ENCODE results near the gene ABCB1.

ABCB1 gene

DNA sequence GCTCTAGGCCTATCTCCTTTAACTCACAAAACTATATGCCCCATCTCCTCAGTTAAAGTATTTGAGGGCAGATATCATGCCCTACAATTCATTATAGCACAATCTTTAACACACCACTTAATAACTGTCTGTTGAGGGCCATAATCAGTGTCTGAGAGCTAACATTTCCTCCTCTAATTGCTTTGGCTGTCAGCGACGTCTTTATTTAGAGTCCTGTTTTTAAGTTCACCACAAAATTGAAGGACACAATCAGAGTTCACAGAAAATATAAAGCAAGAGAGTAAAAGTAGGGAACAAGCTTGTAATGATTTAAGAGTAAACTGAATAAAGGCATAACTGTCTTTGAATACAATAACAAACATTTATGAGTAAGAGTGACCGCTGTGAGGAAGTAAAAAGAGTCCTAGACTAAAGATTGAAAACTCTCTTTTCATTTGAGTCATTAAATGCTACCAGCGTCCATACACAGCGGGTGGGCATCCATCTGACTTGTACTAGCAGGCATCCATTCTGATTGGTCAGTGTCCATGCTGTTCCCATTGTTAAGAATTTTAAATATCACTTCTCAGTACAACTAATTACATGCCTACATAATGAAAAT, 86.8 kb downstream of the ABCB1 start:
- DNase-seq (ENCODE audit: low read depth, low spot score) = no peak

DNA sequence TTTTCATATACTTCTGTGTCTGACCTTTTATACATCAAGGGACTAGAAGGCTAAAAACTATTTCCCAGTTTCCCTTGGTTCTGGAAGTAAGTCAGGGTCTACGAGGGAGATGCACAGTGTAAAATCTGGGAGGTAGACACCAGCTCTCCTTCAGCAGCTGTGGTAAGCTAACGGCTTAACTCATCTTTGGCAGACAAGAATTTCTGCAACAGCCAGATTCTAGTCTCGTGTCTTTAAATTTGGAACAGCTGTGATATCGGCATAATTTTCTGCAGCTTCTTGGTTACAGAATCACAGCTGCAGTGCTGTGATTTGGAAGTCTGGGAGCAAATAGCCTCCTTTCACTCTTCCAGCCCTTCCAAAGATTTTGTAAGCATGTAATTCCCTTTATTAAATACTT, 87.8 kb downstream of the ABCB1 start:
- DNase-seq (ENCODE audit: low read depth, low spot score) = no peak

GRCh38 chr7:87511510-87511909, 89.2 kb downstream of the ABCB1 start:
- no peak for DNase-seq (ENCODE audit: low read depth, low spot score)

DNA sequence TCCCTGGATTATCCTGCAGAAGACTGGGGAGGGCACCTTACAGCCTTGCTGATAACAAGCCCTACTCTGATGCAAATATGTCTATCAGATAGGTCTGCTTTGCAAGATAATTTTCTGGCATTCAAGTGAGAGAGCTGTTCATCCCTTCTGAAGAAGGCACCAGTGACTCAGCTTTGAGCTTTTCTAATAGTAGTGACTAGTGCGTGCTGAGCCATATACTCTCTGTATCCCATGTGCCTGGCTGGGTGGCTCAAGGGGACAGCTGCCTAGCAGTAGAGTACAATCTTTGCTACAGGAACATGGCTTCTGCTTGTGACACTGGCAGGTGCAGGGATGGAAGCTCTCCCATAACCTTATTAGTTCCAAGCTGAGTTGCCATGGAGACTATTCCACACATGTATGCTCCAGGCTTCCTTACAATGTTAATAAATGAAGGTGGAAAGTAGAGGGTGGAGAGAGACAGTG, 90.2 kb downstream of the ABCB1 start:
- DNase-seq (ENCODE audit: low read depth, low spot score) = no peak

DNA sequence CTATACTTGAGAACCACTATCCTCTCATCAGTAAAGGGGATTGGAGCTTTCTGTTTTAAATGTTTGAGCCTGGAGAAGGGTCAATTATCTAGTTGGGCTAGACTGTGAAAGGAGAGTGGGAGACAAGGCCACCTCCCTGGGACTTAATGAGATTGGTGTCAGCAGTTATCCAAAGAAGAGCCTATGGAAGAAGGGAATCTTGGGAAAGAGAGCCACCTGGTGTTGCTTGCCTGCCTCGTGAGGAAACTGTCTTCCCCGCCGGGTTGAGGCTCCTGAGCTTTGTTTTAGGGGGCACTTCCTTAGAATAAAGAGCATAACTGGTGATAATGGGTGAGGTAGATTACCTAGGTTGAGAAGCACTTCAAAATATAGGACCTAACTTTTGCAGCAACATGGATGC, 93.2 kb downstream of the ABCB1 start:
- no peak for DNase-seq (ENCODE audit: low read depth, low spot score)

- no peak for DNase-seq (ENCODE audit: low read depth, low spot score)
Measured at GRCh38 chr7:87506246-87507180, 94.2 kb downstream of the ABCB1 start.

DNA sequence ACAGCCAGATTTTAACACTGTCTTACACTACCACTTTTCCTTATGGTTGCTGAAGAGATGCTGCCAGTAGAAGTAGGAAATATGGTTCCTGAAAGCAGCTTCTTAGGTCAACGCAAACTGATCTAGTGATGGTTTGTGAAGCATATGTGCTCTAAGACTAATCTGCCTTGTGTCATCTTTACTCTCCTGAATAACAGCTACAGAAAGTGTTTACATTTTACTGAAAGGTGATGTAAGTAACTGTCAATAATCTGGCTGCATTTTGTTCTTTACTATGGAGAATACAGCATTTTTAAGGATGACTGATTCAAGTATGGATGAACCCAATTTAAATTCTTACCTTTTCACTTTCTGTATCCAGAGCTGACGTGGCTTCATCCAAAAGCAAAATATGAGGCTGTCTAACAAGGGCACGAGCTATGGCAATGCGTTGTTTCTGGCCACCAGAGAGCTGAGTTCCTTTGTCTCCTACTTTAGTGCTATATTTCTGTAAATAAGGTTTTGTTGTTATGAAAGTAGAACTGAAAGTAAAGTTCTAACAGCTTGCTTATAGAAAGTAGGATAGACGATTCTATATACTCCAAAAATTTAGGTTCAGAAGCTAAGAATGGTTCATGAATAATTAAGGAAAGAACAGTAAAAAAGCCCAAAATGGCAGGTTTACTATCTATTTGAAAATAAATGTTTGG, 95.0 kb downstream of the ABCB1 start:
- no peak for DNase-seq (ENCODE audit: low read depth, low spot score)

GRCh38 chr7:87505122-87505521, 95.6 kb downstream of the ABCB1 start:
- no peak for DNase-seq (ENCODE audit: low read depth, low spot score)

GRCh38 chr7:87499494-87499893, 101.2 kb downstream of the ABCB1 start:
- DNase-seq (ENCODE audit: low read depth, low spot score) = no peak

DNA sequence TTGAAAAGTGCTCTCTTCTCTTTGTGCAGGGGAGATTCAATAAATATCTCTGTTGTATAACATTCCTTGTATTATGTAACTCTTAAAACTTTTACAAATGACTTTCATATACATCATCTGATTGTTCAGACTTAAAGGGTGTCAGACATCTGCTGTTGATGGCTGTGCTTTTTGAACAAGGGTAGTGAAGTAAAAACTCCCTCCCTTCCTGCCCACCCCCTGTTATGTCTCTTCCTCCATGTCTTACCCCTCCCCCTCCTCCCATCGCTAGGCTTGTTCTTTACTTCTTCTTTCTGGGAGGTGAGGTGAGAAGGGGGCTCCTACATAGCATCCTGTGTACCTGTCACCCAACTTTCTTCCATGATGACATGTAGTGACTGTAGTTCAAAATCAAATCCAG, 101.8 kb downstream of the ABCB1 start:
- no peak for DNase-seq (ENCODE audit: low read depth, low spot score)

DNA sequence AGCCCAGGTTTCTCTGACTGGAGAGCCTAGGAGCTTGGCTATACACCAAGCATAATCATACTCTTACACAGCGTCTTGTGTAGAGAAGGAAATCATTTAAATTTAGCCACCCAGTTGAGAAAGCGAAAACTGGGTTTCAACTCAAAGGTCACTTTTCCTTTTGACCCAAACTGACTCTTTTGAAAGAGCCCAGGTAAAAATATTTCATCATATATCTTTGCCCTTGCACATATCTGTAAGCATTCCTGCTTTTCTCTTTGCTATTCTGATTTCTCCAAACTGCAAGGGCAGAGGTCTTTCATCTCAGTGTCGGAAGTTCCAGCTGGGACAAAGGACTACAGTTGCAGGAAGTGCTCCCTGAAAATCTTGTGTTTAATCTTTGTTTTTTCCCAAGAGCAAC, 103.2 kb downstream of the ABCB1 start:
- DNase-seq (ENCODE audit: low read depth, low spot score) = no peak

DNA sequence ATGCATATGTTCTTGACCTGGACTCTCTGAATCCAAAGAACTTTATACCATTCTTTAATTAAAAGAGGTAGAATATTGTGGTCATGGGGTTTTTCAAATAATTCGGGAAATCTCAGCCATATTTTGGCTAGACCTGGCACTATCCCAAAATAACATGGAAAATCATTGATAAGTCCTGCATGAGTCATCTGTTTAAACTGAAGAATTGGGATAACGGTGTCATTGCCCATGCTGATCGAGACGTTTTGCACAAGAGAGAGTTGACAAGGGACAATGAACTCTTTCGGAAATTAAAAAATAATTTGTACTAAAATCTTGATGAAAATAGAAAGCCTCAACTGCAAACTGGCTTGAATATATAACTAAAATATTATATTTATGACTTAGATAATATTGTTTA, 105.3 kb downstream of the ABCB1 start:
- no peak for DNase-seq (ENCODE audit: low read depth, low spot score)

DNA sequence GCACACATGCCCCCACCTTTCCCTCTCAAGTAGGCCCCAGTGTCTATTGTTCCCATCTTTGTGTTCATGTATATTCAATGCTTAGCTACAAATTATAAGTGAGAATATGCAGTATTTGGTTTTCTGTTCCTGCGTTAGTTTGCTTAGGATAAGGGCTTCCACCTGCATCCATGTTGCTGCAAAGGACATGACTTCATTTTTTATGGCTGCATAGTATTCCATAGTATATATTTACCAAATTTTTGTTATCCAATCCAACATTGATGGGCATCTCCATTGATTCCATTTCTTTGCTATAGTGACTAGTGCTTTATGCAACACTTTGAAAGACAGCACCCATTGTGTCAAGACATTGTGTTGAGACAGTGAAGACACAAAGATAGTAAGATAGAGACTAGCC, 106.2 kb downstream of the ABCB1 start:
- no peak for DNase-seq (ENCODE audit: low read depth, low spot score)

- no peak for DNase-seq (ENCODE audit: low read depth, low spot score)
Measured at GRCh38 chr7:87483131-87483530, 117.6 kb downstream of the ABCB1 start.

DNA sequence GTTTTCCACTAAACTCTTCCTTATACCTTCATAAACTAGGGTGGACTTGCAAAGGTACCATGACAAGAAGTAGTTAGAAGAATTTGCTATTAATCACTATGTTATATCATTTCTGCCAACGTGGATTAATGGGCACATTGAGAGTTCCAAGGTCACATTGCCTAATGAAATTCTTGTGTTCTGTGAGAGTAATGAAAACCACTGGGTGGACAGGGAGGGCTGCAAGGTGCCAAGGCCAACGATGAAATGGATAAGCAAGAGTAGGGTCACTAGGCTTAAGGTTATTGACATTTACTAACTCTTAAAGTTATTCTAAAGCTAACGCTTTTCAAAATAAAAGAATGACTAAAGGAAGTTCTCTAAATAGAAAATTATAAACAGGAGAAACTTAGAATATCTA, 118.6 kb downstream of the ABCB1 start:
- no peak for DNase-seq (ENCODE audit: low read depth, low spot score)

- DNase-seq (ENCODE audit: low read depth, low spot score) = no peak
Measured at GRCh38 chr7:87480386-87480785, 120.3 kb downstream of the ABCB1 start.

- DNase-seq (ENCODE audit: low read depth, low spot score) = no peak
Measured at GRCh38 chr7:87479951-87480350, 120.7 kb downstream of the ABCB1 start.

DNA sequence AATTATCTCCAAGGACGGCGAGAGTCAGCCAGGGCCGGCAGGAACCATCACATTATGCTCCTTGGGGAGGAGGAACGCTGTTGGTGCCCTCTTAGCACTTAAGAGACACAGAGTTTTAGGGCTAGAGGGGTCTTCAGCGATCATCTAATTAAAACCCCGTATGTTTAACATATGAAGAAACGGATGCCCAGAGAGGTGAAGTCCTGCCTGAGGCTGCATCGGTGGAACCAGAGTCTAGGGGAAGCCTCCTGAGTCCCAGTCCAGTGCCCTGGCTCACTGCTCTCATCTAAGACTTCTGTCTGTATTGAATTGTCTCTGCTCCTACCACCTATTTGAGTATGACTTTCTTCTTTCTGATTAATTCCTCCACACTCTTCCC, 124.5 kb downstream of the ABCB1 start:
- DNase-seq (ENCODE audit: low read depth, low spot score) = no peak

GRCh38 chr7:87475359-87476178, 125.1 kb downstream of the ABCB1 start, which contains the start of gene ABCB4:
TSS of gene ABCB4 (minus strand) at chr7:87475680. CDS start at chr7:87475465, 215 bp downstream.
- DNase-seq (ENCODE audit: low read depth, low spot score) = no peak

DNA sequence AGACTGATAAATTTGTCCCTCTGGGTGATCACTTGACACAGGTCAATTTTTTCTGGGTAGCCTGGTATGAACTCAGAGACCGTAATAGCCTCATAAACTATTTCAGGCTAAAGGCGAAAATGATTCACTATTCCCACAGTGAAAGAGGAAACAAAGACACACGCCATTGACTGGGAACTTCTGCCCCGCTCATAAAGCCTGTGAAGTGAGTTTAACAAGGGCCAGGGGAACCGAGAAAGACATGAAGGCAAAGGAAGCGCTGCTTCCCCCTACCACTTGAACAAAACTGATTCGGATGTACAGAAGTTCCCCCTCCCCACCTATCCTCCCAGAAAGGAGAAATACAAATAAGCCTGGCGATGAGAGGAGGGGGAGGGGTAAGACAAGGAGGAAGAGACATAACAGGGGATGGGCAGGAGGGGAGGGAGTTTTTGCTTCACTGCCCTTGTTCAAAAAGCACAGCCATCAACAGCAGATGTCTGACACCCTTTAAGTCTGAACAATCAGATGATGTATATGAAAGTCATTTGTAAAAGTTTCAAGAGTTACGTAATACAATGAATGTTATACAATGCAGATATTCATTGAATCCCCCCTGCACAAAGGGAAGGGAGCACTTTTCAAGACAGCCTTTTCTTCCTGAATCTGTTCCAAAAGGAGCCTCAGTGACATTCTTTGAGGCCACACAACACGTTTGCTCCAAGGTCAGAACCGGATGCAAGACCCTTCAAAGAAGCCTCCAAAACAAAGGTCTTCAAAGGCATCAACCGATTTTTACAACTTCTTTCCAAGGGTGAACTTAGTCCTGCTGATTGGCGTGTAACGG, 125.9 kb downstream of the ABCB1 start:
- no peak for DNase-seq (ENCODE audit: low read depth, low spot score)

DNA sequence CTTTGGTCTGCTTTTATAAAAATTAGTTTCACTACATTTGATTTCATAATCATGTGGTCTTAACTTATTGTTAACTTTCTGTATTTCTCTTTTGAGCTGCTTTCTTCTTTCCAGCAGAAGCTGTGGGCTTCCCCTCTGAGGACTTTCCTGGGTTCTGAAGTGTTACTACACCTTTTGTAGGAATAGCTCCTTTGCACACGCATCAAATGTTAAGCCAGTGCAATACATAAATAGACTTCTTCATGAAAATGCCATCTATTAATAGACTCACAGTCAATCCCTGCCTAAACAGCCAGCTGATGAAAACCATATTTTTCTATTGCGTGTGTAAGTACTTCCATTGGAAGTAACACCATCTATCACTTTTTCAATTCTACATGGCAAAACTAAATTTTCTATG, 126.7 kb downstream of the ABCB1 start:
- no peak for DNase-seq (ENCODE audit: low read depth, low spot score)

Data from iPS DF 19.7 (cell line).